ENCODE measurements around the gene SGCE.

GRCh38 chr7:94683066-94683465 lies 27.1 kb upstream of the SGCE start:
- no peak for TF ChIP-seq PBX3 (IDR thresholded peaks at IDR 0.05; ENCODE audit: insufficient replicate concordance, low read depth, low read length)
- no peak for TF ChIP-seq CTCF (IDR thresholded peaks at IDR 0.05 in 2 of 3, conservative IDR thresholded peaks at IDR 0.05 in 1 of 3; ENCODE audit: control insufficient read depth in 2 of 3, extremely low read depth in 1 of 3, insufficient read depth in 1 of 3, low read depth in 3 of 3, low read length in 3 of 3)
- no peak for TF ChIP-seq ZNF24 (IDR thresholded peaks at IDR 0.05)
- no peak for TF ChIP-seq EZH2 (IDR thresholded peaks at IDR 0.05; ENCODE audit: borderline replicate concordance, control insufficient read depth, low read depth, low read length)
- no peak for TF ChIP-seq ZBTB11 (CRISPR knock-in tag; IDR thresholded peaks at IDR 0.05)
- no peak for TF ChIP-seq GABPA (IDR thresholded peaks at IDR 0.05; ENCODE audit: low read depth)
- no peak for TF ChIP-seq POLR2A (IDR thresholded peaks at IDR 0.05; ENCODE audit: low read depth, low read length)
- no peak for TF ChIP-seq NKRF (conservative IDR thresholded peaks at IDR 0.05)
- no peak for TF ChIP-seq REST (IDR thresholded peaks at IDR 0.05; ENCODE audit: low read depth, low read length)

Data from GM12878 (cell line).